Fibroblast of pulmonary artery (primary cell): Measurements from ENCODE around the gene URB1.
A peak's percentile ranks its signal among the peaks of the same experiment; 100 is the strongest.

ENCODE experiments used
- DNase-seq: peaks from one replicate; pipeline ENCODE4 v3.0.0-alpha.2; 2010; ENCODE audit warnings: low read depth
- H3K4me3 ChIP-seq: replicated peaks from 2 replicates; pipeline ENCODE4 v1.5.1; 2011; ENCODE audit warnings: low read depth, mild to moderate bottlenecking, control low read depth, low read length, moderate library complexity
- CTCF ChIP-seq: IDR thresholded peaks from 2 replicates; pipeline ENCODE4 v1.5.1; 2011; ENCODE audit warnings: mild to moderate bottlenecking, control low read depth, low read length, inconsistent platforms; ENCODE audit errors: missing control alignments

The URB1 gene

GRCh38 chr21:32381571-32381970, 11.2 kb downstream of the URB1 start:
- H3K4me3 ChIP-seq: no peak overlapping the region
- DNase-seq: no peak
- no peak for TF ChIP-seq CTCF

- no peak for TF ChIP-seq CTCF
- no peak overlapping the region for H3K4me3 ChIP-seq
- DNase-seq: no peak
These were observed 11.9 kb downstream of the URB1 start for GRCh38 chr21:32380940-32381339.

GRCh38 chr21:32378956-32379355, 13.9 kb downstream of the URB1 start:
- no peak for DNase-seq
- no peak for TF ChIP-seq CTCF
- H3K4me3 ChIP-seq: no peak overlapping the region

GRCh38 chr21:32377991-32378390, 14.8 kb downstream of the URB1 start:
- H3K4me3 ChIP-seq: no peak overlapping the region
- no peak for DNase-seq
- TF ChIP-seq CTCF: no peak

GRCh38 chr21:32377506-32377905, 15.3 kb downstream of the URB1 start:
- no peak for DNase-seq
- no peak for TF ChIP-seq CTCF
- H3K4me3 ChIP-seq: no peak overlapping the region

GRCh38 chr21:32372755-32373154, 20.1 kb downstream of the URB1 start:
- peak; percentile 58 for DNase-seq
- H3K4me3 ChIP-seq: no peak overlapping the region
- TF ChIP-seq CTCF: no peak

- TF ChIP-seq CTCF: no peak
- DNase-seq: peak; percentile 93
- H3K4me3 ChIP-seq: no peak overlapping the region
These were observed 20.9 kb downstream of the URB1 start for GRCh38 chr21:32371913-32372314.
